Dermis blood vessel endothelial cell (primary cell): ENCODE measurements around the gene MOCS1. TPM values are rescaled to one million over a fixed set of nuclear protein-coding genes. Genes with fewer than 3 reads are reported as not detected.

Source experiments
- DNase-seq: peaks from one replicate; pipeline ENCODE4 v3.0.0; 2010
- total RNA-seq: library from RNA; depleted of rRNA; stranded (reverse); fragments of >200 nt; gene quantifications from 2 replicates; pipeline ENCODE4 v1.2.3, GENCODE V29; 2014

Gene MOCS1
- total RNA-seq, 1 donor from 2014 or later = 12.8 TPM

DNA sequence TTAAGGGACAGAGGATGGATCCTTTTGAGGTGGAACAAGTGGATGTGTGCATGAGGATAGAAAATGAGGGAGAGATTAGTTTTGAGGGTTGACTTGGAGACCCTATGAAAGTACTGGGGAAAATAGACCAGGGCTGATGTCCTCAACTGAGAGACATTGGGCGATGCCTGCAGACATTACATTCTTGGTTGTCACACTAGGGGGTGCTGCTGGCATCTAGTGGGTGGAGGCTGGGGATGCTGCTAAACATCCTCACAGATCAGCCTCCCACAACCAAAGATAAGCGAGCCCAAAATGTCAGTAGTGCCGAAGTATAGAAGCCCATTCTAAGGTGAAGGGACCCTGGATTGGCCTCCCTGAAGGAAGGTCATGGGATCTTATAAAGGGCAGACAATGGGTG, 63.3 kb downstream of the MOCS1 start:
- DNase-seq = no peak

DNA sequence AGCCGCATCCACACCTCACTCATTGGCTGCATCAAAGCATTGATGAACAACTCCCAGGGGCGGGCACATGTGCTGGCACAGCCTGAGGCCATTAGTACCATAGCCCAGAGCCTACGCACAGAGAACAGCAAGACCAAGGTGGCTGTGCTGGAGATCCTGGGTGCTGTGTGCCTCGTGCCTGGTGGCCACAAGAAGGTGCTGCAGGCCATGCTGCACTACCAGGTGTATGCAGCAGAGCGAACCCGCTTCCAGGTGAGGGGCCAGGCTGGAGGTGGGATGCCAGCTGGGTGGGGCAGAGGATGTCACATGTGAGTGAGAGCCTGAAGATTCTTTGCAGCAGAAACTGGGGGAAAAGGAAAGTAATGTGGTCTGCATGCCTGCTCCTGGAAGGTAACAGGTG, 66.7 kb downstream of the MOCS1 start:
- DNase-seq = no peak

DNA sequence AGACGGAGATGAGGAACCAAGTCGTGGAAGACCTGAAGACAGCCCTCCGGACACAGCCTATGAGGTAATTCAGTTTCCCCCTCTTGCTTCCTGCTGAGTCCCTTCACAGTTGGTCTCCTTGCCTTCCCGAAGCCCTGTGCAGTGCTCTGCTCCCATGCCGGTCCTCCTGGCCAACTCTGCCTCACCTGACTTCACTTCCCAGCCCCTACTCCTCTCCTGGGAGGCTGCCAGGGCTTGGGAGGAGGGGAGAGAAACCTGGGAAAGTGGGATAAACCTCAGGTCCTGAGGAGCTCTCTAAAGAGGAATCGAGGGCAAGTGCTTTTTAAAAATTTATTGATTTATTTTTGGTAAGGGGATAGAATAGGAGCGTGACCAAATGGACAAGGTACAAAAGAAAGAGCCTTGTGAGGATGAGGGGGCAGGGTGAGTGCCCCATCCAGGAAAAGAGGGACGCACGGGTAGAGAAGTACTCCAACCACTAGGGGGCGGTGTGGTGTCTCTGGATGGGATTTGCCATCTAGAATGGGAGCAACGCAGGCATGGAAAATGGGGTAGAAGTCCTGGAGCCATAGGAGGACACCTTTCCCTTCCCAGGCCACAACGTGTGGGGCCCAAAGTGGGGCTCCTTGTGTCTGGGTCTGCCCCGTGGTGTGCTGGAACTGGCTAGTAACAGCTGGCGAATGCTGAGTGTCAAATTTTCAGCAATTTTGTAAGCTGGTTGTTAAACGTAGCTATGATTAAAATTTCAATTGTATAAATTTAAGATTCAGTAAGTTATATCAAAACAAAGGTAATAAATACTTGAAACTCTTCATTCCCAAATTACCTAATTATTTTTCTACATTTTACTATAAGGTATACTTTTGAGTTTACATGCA, 69.0 kb downstream of the MOCS1 start:
- peak; percentile 83 for DNase-seq

DNA sequence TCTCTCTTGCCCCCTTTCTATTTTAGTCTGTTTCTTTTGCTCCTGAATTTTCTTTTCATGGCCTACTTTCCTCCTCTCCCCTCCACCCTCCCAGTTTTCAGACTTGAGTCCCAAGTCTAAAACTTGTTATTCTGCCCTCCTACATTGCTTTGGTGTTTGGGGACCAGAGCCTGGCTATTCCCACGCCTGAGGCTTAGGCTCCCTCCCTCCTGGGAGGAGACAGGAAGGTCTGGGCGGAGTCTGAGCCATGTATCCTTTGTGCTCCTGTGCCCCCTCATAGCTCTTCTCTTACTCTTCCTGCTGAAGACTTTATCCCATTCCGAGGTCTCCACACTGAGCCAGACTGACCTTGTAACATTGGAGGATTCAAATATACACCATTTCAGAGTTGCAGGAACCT, 72.6 kb downstream of the MOCS1 start:
- no peak for DNase-seq

DNA sequence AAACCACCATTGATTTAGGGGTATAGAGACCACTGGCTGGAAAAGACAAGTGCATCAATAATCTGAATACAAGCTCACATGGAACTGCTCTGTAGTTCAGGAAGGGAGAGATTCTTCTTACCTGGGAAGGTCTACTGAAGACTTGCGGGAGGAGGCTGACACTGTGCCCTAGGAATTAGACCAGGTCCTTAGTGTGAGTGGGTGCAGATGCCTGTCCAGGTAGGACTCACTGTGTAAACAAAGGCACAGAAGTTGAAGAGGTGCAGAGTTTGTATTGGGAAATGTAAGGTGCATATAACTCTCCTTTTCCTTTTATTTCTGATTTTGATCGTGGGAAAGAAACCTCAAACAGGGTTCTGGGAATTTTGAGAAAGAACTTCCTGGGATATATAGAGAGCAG, 75.2 kb downstream of the MOCS1 start:
- DNase-seq = no peak

DNA sequence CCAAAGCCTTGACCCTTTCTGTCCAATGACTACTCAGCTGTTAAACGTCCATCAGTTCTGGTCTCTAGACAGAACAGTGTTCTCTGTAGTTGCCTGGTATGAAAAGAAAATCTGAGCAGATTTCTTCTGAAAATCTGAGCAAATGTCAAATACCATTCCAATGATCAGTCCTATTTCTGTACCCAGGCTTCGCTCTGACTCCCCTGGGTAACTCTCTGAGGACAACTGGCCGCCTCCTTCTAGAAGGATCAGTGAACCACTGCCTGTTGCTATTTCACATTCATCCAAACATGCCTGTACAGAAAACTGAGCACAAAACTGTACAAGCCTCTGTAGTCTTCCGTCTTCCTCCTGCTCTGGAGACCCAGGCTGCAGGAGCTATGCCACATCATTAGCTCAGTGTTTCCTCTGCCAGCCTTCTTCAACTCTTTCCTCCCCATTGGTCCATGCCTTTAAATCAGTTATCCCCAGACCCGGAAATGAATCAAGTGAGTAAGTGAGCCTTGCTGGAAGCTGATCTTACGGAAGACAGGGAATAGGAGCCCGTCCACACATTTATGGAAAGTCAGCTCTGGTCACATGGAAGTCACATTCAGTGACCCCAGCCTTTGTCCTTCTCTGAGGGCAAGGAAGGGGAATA, 78.8 kb downstream of the MOCS1 start:
- DNase-seq = no peak

Other genes with a start within 250 kb of the MOCS1 start
- gene KIF6, start 209.1 kb downstream of the MOCS1 start, total RNA-seq = 0.19 TPM in 1 of 2 replicates, not detected in the other
- gene DAAM2, start 142.1 kb downstream of the MOCS1 start, total RNA-seq = 0.14 and 0.34 TPM in 2 replicates